Fibroblast of peridontal ligament (primary cell): ENCODE data around the gene MED13L.
A peak's percentile ranks its signal among the peaks of the same experiment; 100 is the strongest.

Source experiments
- DNase-seq: peaks from one replicate; pipeline ENCODE4 v3.0.0-alpha.2; 2010; ENCODE audit errors: extremely low read depth

The MED13L gene

DNA sequence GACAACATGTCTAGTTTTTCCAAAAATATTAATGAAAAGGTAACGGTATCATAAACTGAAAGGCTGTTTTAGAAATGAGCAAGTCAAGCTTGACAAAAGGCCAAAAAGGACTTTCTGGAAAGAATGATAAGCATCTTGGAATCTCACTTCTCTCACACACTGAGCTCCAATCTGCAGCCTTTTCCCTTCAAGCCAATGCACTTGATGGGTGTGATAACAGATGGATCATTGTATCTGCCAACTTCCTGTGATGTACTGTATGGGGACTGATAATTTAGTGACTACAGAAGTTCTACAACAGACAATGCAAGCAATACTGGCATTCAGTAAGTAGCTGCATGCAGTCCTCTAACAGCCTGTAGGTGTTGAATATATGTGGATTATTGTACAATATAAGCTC lies 147.1 kb downstream of the MED13L start:
- DNase-seq, result peak; percentile 61

DNA sequence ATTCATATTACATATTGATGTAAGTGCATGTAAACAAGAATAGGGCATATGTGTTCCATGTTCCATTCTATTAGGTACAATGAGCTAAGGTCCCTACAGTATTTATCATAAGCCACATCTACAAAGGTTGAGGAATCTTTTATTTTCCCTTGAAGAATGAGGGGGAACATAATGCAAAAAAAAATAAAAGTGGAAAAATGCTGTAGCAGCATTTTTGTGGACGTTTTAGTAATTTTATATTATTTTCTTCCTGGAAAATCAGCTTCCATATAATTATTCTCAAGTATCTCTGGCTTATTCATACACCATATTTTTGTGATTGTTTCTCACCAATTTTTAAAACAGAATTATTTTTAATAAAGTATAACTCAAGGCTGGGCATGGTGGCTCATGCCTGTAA lies 148.7 kb downstream of the MED13L start:
- DNase-seq, result no peak

DNA sequence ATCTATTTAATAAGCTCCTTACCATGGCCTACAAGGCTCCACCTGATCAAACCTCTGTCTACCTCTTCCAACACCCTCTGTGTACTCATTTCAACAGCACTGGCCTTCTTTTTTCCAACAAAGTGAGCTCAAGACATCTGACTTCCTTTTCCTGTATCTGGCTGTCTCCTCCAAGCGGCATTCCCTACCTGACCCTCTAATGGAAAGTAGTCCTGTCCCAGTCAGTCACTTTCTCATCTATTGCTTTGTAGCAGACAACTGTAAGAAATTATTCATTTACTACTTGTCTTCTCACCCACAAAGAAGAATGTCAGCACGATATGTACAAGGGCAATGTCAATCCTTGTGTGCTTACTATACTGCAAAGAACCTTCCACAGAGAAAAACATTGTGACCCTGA lies 149.6 kb downstream of the MED13L start:
- DNase-seq, result no peak

DNA sequence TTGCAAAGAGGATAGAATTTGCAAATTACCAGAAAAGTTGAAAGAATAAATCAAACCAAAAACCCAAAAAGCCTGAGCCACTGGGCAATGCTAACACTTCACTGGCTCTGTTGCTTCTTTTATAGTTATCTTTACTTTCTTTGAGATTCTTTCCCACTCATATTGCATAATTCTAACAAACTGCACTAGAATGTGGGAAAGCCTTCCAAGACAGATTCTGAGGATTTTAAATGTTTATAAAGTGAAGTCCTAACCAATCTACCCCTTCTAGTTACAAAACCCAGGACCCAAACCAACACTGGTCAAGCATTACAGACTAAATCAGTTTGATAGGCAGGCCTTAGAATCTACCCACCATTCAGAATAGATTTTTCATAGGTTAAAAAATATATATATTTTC lies 150.9 kb downstream of the MED13L start:
- peak; percentile 86 for DNase-seq

DNA sequence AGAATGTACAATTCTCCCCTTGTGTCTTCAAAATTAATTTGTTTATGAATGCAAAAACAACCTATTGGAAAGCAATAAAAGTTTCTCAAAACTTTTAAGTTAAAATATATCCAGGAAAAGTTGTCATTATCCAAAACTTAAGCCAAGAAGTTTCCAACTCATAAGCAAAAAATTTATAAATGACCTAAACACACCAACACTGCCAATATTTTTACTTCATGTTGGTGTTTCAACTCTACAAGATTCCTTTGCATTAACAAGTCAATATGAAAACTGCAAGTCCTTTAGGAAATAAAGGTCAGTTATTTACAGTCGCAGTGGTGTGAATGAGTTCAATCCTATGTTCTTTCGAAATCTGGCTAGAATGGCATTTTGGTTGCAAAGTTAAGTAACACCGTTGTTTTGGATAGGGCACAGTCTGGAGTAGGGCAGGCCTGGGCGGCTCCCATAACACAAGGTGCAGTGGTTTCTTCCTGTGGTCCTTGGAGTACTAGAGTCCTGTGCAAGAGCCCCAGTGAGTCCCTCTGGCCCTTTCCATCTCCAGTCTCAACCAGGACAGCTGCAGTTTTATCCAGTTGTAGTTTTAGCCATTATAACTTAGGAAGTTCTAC lies 151.4 kb downstream of the MED13L start:
- DNase-seq, result peak; percentile 57

DNA sequence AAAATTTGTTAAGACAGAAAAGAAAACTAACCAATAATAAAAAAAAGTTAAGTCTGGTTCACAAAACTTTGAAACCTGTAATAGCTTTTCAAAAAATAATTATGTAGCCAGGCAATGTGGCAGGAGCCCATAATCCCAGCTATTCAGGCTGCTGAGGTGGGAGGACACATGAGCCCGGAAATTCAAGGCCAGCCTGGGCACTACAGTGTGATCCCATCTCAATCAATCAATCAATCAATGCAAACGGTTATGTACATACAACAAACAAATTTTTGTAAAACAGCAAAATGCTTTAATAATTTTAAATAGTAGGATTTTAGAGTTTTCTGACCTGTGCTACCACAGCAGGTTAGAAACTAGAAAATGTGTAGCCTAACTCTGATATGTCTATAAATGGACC lies 152.4 kb downstream of the MED13L start:
- no peak for DNase-seq

DNA sequence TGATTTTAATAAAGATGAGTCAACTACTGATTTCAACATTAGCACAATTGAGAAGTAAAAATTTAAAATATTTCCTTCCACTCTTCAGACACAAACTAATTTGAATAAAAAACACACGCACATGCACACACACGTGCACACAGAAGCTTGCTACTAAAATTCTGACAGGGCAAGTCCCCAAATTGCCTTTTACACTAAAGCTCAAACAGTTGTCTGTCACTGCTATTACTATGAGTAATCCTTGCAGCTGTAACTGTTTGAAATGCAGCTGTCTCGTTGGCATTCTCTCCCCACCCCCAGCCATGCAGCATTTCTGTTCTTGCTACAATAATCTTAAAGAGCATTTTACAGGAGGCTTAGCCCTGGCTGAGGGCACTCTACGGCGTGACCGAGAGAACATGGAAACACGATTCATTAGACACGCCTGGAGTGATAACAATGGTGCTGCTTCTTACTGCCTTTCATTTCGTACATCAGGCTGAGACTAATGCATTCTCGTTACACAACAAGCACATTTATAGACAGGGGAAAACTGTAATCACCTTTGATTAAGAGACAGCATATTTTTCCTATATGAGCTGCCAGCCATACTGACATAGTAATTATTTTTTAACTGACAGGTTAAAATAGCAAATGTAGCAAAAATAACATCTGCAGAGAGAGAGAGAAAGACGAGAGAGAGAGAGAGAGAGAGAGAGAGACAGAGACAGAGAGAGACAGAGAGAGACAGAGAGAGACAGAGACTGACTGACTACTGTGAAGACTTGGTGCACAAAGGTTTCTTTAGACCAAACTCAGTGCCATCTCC lies 153.8 kb downstream of the MED13L start:
- peak; percentile 63 for DNase-seq

DNA sequence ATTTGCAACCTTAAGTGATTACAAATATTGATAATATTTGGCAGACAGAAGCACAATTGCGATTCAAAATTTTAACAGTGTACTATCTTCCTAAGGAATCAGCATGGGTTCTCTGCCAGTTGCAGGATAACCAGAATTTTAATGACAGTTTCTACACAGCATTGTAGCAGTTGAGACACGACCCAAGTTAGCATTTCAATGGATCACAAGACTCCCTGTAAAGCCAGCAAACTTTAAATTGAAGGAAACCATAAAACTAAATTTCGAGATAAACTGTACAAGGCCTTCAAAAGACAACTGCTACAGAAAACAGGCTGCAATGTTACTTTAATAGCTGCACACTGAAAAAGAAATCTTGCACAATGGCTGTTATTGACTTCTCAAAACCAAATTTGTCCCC lies 154.9 kb downstream of the MED13L start:
- DNase-seq, result no peak

DNA sequence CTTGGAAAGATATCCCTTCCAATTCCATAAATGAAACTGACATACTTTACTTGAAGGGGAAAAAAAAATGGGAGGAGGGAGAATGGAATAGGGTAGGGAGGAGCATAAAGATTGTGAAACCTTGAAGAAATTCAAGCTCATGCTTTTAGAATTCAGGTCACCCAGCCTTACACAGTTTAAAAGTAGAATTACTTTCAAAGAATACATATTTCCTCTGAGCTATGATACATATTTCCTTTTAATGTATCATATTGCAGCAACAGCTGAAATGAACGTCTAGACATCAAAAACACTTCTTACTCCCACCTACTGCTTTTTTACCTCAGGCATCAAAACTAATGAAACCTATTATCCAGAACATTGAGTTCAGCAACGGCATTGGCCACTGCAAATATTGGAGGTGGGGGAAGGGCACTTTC lies 156.0 kb downstream of the MED13L start:
- DNase-seq, result peak; percentile 73

DNA sequence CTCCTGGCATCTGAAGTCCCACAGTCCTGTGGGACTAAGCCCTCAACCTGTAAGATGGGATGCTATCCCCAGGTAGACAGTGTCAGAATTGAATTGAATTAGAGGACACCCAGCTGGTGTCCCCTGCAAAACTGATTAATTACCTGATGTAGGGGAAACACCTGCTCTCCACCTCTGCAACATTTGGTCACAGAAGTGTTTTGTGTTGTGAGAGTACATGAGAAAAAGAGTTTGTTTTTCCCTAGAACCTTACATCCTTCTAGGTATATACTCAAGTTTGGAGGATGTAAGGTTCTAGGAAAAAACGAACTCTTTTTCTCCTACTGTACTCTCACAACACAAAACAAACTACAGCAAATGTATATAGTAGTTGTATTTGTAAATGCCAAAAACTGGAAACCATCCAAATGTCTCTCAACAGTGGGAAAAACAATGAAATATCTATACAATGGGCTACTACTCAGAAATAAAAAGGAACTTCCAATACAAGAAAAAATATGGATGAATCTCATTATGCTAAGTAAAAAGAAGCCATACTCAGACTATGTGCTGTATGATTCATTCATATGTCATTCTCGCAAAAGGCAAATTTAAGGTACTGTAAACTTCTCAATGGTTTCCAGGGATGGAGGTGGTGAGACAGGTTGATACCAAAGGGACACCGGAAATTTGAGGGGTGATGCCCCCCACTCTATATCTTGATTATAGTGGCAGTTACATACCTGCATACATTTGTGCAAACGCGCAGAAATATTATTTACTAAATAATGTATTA lies 160.7 kb downstream of the MED13L start:
- DNase-seq, result no peak

DNA sequence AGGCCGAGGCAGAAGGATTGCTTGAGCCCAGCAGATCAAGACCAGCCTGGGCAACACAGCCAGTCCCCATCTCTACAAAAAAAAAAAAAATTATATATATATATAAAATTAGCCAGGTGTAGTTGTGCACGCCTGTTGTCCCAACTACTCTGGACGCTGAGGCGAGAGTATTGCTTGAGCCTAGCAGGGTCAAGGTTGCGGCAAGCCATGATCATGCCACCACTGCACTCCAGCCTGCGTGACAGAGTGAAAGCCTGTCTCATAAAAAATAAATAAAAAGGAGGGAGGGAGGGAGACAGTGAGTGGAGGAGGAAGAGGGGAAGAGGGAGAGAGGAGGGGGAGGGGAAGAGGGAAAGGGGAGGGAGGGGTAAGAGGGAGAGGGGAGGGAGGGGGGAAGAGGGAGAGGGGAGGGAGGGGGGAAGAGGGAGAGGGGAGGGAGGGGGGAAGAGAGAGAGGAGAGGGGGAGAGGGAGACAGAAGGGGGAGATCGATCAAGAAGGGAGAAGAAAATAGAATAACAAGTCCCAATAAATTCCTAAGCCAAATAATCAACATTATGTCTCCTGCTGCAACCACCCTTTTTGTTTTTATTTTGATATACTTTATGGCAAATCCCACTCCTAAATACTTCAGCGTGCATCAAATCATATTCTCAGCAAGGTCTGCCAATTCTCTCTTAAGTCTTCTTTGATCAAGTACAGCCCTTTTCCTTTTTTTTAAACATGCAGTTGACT lies 163.9 kb downstream of the MED13L start:
- no peak for DNase-seq

DNA sequence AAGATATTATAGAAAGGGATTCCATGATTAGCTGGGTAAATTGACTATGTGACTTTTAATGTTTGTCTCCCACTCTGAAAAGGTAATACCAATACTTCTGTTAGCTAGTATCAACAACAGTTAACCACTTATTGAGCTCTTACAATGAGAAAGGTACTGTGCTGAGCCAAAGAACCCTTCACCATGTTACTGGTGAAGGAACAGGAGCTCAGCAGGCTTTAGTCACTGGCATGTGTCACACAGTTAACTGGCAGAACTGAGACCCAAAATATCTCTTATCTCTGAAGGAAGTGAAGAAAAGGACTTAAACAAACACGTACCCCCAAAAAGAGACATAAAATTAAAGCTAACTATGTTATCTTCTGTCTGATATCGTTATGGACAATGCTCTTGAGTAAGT lies 170.6 kb downstream of the MED13L start:
- no peak for DNase-seq

DNA sequence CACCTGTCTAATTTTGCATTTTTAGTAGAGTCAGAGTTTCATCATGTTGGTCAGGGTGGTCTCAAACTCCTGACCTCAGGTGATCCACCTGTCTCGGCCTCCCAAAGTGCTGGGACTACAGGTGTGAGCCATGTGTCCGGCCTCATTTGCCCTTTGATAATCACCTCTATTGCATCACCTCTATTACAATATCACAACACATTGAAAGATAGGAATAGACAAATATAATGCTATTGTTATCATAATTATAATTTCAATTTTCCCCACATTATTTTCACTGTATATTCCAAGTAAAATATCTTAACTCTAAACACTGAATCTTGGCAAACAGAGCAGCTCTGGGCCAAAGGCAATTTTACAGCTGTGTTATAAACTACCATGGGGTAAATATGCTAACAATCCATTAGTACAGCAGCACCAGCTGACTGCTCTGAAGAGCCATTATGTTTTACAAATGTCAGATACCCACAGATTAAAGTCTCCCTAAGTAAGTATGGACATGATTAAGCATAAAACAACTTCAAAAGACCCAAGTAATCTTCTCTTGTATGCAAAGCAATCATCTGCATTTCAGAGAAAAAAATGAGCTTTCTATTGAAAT lies 173.2 kb downstream of the MED13L start:
- peak; percentile 54 for DNase-seq

DNA sequence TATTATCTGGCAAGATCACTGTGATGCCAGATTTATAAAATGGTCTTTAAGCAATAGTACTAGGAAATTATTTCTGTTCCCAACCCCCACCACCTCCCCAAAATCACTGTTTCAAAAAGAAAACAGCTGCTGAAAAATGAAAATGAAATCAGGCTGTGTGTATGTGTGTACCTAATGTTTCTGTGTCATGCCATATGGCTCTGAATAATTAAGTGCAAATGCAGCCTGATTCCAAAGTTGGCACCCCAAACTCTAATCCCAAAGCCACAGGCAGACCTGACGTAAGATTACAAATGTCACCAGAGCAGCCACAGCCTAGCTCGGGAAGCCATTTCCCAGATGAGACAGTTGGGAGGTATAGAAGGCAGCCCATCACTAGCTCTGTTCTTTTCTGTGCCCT lies 175.5 kb downstream of the MED13L start:
- DNase-seq, result no peak

DNA sequence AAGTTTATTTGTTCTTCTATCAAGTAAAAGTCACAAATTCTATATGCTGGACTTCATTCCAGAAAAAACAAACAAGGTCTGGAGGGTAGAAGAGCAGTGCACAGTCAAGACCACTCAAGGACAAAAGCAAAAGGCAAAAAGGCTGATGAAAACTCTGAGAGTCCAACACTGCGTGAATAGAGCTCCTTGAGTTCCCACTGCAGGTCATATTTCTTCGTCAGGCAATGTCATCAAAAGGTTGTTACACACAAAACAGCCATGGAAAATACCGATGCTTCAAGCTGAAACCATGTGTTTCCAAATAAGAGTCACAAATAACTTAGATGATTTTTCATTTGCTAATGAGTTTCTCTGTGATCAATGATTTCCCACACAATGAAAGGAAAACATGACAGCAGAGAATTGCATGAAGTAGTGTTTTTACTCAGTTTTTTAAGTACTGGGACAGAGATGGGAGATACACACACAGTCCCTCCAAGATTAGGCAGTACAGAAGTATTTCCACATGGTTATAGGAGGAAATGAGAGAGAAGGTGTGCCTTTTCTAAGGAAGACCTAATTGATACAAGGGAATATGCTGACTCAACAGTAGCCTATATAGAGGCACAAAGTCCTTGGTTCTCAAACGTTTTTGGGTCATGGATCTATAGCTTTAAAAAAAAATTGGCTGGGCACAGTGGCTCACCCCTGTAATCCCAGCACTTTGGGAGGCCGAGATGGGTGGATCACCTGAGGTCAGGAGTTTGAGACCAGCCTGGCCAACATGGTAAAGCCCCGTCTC lies 177.7 kb downstream of the MED13L start:
- no peak for DNase-seq

DNA sequence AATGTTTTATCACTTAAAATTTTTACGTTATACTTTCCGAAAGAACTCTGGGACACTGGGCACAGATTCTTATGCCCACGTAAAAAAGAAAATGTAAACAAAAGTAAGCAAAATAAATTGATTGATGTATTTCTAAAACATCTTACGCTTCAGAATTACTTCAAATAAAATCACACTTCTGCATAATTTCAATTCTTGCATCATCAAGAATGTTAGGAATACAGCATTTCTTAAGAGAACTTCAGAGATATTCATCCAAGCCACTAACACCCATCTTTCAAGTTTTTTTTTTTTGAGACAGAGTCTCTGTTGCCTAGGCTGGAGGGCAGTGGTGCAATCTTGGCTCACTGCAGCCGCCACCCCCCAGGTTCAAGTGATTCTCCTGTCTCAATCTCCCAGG lies 180.6 kb downstream of the MED13L start:
- DNase-seq, result no peak

DNA sequence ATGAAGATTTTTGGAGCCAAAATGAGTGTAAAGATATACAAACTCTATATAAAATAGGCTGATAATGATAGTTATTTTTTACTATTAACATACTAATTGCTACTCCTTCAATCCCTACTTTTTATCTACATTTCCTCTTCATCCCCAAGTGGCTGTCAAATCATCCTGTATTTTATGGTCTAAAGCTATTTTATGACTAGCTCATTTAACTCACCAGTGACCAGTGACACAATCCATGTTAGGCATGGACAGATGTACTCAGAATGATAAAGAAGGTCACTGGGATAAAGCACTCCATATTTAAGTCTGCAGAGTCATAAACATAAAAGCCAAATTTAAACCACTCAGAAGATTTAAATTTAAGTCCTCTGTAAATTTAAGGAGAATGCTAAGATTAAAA lies 183.0 kb downstream of the MED13L start:
- no peak for DNase-seq

DNA sequence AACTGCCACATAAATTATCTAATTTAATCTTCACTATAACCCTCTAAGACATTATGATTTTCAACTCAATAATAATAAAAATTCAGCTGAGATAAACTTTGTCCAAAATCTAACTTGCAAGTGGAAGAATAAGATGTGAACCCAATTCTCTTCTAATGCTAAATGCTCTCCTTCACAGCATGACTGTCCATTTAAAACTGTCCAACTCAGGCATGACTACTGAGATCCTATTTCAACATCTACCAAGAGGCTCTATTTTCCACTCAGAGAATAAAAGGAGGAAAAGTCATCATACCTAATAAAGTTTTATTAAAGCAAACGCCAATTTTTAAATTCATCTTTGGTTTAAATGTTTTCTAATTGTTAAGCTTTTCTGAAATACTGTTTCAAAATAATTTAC lies 183.6 kb downstream of the MED13L start:
- DNase-seq, result peak; percentile 30

DNA sequence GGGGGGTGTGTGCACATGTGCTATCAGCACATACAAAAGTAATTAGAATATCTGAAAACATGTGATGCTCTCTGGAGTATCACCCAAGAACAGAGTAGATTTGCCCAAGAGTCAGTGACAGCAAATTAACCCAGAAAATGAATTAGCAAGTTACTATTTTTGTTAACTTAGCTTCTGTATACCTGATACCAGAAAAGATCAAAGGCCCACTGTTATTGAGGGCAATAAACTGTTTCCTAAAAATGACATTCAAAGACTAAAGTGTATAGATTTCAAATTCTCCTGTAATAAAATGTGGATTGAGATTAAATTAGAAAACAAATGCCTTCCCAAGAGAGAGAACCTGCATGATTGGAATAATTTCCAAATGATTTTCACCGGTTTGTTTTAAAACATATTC lies 184.7 kb downstream of the MED13L start:
- DNase-seq, result no peak

DNA sequence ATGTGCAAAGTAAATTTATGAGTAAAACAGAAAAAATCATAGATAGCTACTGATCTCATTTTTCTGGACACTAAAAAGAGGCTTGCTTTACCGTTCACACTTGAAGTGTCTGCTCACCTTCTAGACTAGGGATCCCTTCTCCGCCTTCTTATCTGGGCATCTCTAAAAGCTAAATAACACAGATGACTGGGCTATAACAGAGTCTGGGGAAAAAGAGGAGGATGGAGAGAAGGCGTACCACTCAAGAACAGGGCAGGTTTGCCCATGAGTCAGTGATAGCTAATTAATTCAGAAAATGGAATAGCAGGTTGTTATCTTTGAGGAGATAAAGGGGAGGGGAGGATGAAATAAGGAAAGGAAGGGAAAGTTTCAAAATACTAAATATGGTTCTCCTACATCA lies 185.3 kb downstream of the MED13L start:
- DNase-seq, result no peak

DNA sequence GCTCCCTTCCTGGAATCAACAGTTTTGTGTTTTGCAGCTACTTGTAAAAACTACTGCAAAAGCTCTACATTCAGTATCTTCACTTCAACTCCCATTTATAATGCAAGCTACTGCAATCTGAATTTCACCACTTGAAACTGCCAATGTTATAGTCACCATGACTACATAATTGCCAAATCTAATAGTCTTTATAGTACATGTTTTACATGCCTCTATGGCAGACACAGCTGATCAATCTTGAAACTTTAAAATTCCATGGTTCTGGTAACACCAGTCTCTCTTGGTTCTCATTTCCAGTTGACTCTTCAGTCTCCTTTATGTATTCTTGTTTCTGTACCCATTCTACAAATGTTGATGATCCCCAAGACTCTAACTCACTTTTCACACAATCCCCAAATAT lies 185.9 kb downstream of the MED13L start:
- DNase-seq, result peak; percentile 49
